Epithelial cell of esophagus (primary cell): ENCODE data around the gene C1QTNF3.
"Not testable (repeated sequence)": the region's sequence is repeated elsewhere in the genome, so short reads cannot be mapped to it uniquely, and the experiment has no call there.

Experiments
- DNase-seq: peaks from one replicate; pipeline ENCODE4 v3.0.0; 2010; ENCODE audit warnings: low read depth
- H3K4me3 ChIP-seq: 2 replicates; pipeline ENCODE4 v1.5.1; 2011; ENCODE audit warnings: mild to moderate bottlenecking, low read length, control low read depth
- CTCF ChIP-seq: IDR thresholded peaks from 2 replicates; pipeline ENCODE4 v1.5.1; 2011; ENCODE audit warnings: low read depth, mild to moderate bottlenecking, low read length, control low read depth, inconsistent platforms; ENCODE audit not compliant: insufficient read depth; ENCODE audit errors: missing control alignments

The C1QTNF3 gene

GRCh38 chr5:34038838-34039237 is 4.2 kb downstream of the C1QTNF3 start:
- TF ChIP-seq CTCF, result no peak

GRCh38 chr5:34038390-34038789 is 4.6 kb downstream of the C1QTNF3 start:
- H3K4me3 ChIP-seq, result no peak overlapping the region
- DNase-seq, result no peak
- TF ChIP-seq CTCF, result no peak

More at GRCh38 chr5:34038838-34039237, 4.2 kb downstream of the C1QTNF3 start:
- no peak overlapping the region for H3K4me3 ChIP-seq
- DNase-seq, result no peak

GRCh38 chr5:34037726-34038125 is 5.3 kb downstream of the C1QTNF3 start:
- H3K4me3 ChIP-seq, result no peak overlapping the region

GRCh38 chr5:34035756-34036155 is 7.3 kb downstream of the C1QTNF3 start:
- TF ChIP-seq CTCF, result no peak
- DNase-seq, result no peak

More at GRCh38 chr5:34037726-34038125, 5.3 kb downstream of the C1QTNF3 start:
- no peak for TF ChIP-seq CTCF
- DNase-seq, result no peak

GRCh38 chr5:34034534-34035327 is 8.3 kb downstream of the C1QTNF3 start:
- no peak for TF ChIP-seq CTCF
- no peak overlapping the region for H3K4me3 ChIP-seq
- DNase-seq, result no peak

More at GRCh38 chr5:34035756-34036155, 7.3 kb downstream of the C1QTNF3 start:
- no peak overlapping the region for H3K4me3 ChIP-seq

- no peak overlapping the region for H3K4me3 ChIP-seq
- no peak for TF ChIP-seq CTCF
- no peak for DNase-seq
Observed at GRCh38 chr5:34031966-34032365, 11.0 kb downstream of the C1QTNF3 start.

- no peak for TF ChIP-seq CTCF
- no peak for DNase-seq
- H3K4me3 ChIP-seq, result no peak overlapping the region
Observed at GRCh38 chr5:34031117-34031516, 11.9 kb downstream of the C1QTNF3 start.

- not testable (repeated sequence) for H3K4me3 ChIP-seq, DNase-seq
Observed at GRCh38 chr5:34030585-34030984, 12.4 kb downstream of the C1QTNF3 start.
